Measurements from ENCODE around the gene CCT3. TPM values are rescaled to one million over a fixed set of nuclear protein-coding genes. Genes with fewer than 3 reads are reported as not detected.
"Not testable (repeated sequence)": the region's sequence is repeated elsewhere in the genome, so short reads cannot be mapped to it uniquely, and the experiment has no call there.

The CCT3 gene
- total RNA-seq, 1 experiment from 2014 or later: 325 TPM

DNA sequence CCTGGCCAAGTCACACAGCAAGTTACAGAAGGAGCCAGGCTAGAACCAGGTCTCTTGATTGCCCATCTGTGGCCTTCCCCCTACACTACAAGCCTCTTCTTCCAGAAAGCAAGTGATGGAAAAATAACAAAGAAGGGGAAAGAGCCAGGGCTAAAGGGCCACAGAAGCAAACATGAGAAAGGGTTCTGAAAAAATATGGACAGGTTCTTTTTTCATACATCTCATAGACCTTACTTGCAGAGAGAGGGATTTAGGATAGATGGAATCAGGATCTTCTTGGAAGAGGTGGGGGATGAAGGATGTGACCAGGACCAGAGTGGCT, 34.1 kb upstream of the CCT3 start:
- no peaks in the 10 kb centered on the region for H3K79me2 ChIP-seq (ENCODE audit: low read length)
- H3K9me3 ChIP-seq (ENCODE audit: low read length): no peaks in the 10 kb centered on the region
- H3K9me2 ChIP-seq (replicated peaks; ENCODE audit: insufficient read depth, low read length): no peaks in the 10 kb centered on the region
- no peak overlapping the region for H2AFZ ChIP-seq (ENCODE audit: low read length)
- no peak overlapping the region for H3K4me3 ChIP-seq (ENCODE audit: low read length)
- no peak for DNase-seq
- H3K9ac ChIP-seq (ENCODE audit: low read length): no peak overlapping the region
- no peaks in the 10 kb centered on the region for H3K36me3 ChIP-seq (ENCODE audit: insufficient read depth, low read length)
- H3K4me2 ChIP-seq (ENCODE audit: low read depth, low read length, poor library complexity, severe bottlenecking): no peak overlapping the region
- H3K27ac ChIP-seq (ENCODE audit: low read length): no peak overlapping the region
- no peaks in the 10 kb centered on the region for H4K20me1 ChIP-seq (ENCODE audit: insufficient read depth, low read depth, low read length)
- no peaks in the 10 kb centered on the region for H3K4me1 ChIP-seq (ENCODE audit: low read length)
- no peaks in the 10 kb centered on the region for H3K27me3 ChIP-seq (ENCODE audit: low read length)

DNA sequence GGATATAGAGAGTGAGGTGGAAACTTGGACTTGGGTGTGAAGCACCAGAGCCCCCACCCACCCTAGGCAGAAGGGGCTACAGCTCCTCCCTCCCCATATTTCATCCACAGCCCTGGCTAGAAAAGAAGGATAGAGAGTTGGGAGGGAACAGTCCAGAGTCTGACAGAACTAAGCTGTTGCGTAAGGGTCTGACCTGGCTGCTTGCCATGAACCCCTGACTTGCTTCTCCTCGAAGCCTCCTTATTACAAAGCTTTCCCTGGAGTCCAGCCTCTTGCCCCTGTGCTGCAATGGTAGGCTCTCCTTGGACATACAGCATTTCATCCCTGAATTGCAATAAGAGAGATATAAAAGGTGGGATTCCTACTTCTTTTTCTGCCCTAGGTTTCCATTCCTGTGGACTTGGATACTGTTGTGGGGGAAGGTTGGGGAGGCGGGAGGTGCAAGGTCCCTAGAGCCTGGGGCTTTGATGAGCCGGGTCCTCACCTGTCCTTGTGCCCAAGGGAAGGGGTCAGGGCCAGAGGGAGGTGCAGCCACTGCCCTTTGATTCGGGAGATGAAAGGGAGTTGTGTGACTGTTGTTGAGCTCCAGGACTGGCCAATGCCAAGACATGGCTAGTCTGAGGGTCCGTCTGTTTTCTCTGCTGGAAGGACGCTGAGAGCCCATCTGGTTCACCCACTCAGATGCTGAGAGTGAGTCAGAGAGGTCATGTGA, 33.6 kb upstream of the CCT3 start:
- Histone ChIP-seq H3K4me2 (ENCODE audit: low read depth, low read length, poor library complexity, severe bottlenecking) (no peak overlapping the region), H3K36me3 (ENCODE audit: insufficient read depth, low read length) (no peaks in the 10 kb centered on the region), H3K27ac (ENCODE audit: low read length) (no peak overlapping the region), H3K9me2 (replicated peaks; ENCODE audit: insufficient read depth, low read length) (no peaks in the 10 kb centered on the region), H3K9me3 (ENCODE audit: low read length) (no peaks in the 10 kb centered on the region), H4K20me1 (ENCODE audit: insufficient read depth, low read depth, low read length) (no peaks in the 10 kb centered on the region), H2AFZ (ENCODE audit: low read length) (no peak overlapping the region), H3K9ac (ENCODE audit: low read length) (no peak overlapping the region), H3K79me2 (ENCODE audit: low read length) (no peaks in the 10 kb centered on the region), H3K27me3 (ENCODE audit: low read length) (no peaks in the 10 kb centered on the region), H3K4me3 (ENCODE audit: low read length) (no peak overlapping the region), H3K4me1 (ENCODE audit: low read length) (no peaks in the 10 kb centered on the region)
- DNase-seq: no peak

DNA sequence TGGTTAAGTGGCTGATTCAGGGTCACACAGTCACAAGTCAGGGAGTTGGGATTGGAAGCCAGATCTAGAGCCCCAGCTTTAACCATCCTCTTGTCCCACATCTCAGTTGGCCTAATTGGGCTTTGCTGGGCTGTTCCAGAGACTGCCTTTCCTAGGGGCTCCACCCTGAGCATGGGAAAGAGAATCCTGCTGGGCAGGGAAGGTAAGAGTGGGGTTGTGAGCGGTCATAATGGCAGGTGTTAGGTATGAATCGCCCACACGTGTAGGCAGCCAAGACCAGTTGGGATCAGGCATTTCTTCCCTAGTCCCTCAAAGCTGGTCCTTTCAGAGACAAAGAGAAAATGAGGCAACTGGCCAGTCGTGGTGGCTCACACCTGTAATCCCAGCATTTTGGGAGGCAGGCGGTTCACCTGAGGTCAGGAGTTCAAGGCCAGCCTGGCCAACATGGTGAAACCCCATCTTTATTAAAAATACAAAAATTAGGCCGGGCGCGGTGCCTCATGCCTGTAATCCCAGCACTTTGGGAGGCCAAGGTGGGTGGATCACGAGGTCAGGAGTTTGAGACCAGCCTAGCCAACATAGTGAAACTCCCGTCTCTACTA, 31.7 kb upstream of the CCT3 start:
- H3K9me3 ChIP-seq (ENCODE audit: low read length); H3K79me2 ChIP-seq (ENCODE audit: low read length); H3K4me3 ChIP-seq (ENCODE audit: low read length); H3K9me2 ChIP-seq (replicated peaks; ENCODE audit: insufficient read depth, low read length); H4K20me1 ChIP-seq (ENCODE audit: insufficient read depth, low read depth, low read length); H3K27me3 ChIP-seq (ENCODE audit: low read length); H3K9ac ChIP-seq (ENCODE audit: low read length); H3K4me1 ChIP-seq (ENCODE audit: low read length); H3K4me2 ChIP-seq (ENCODE audit: low read depth, low read length, poor library complexity, severe bottlenecking); H3K27ac ChIP-seq (ENCODE audit: low read length); H3K36me3 ChIP-seq (ENCODE audit: insufficient read depth, low read length); DNase-seq; H2AFZ ChIP-seq (ENCODE audit: low read length): not testable (repeated sequence)

DNA sequence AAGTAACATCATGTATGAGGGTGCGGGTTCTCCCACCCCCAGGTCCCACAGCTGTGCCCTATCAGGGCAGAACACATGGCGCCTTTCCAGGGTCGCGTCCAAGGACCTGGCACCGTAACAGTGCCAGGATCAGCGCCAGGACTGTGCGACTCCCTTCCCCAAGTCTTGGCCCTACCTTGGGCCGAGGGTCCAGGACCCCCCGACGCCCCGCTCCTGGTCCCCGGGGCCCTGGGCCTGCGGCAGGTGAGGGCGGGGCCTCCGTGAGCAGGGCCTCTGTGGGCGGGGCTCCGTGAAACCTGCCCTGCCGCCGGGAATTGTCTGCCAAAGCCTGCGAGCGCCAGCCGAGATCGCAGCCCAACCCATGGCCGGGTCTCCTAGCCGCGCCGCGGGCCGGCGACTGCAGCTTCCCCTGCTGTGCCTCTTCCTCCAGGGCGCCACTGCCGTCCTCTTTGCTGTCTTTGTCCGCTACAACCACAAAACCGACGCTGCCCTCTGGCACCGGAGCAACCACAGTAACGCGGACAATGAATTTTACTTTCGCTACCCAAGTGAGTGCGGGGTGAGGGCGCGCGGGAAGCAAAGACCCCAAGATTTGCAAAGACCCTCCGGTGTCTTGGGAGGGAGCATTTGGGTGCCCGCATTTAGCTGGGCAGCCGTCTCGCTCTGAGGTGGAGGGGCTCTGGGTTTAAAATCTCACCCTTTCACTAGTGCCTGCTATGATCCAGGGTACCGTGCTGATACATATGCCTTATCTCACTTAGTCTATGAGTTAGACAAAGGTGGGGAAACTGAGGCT, 31.0 kb upstream of the CCT3 start, which contains the start of gene RHBG:
Gene RHBG (plus strand): TSS at position 323 of the 796 bp plus-strand sequence. CDS start 39 bp downstream, at position 362.
- H3K4me3 ChIP-seq (ENCODE audit: low read length): no peak within 1 kb of the TSS
- no peaks in the 10 kb centered on the region for H3K36me3 ChIP-seq (ENCODE audit: insufficient read depth, low read length)
- no peak within 1 kb of the TSS for H3K27ac ChIP-seq (ENCODE audit: low read length)
- H2AFZ ChIP-seq (ENCODE audit: low read length): no peak within 1 kb of the TSS
- H3K27me3 ChIP-seq (ENCODE audit: low read length): no peaks in the 10 kb centered on the region
- H4K20me1 ChIP-seq (ENCODE audit: insufficient read depth, low read depth, low read length): no peaks in the 10 kb centered on the region
- H3K79me2 ChIP-seq (ENCODE audit: low read length): no peaks in the 10 kb centered on the region
- DNase-seq: no peak
- no peaks in the 10 kb centered on the region for H3K9me3 ChIP-seq (ENCODE audit: low read length)
- H3K9ac ChIP-seq (ENCODE audit: low read length): no peak within 1 kb of the TSS
- H3K4me2 ChIP-seq (ENCODE audit: low read depth, low read length, poor library complexity, severe bottlenecking): no peak within 1 kb of the TSS
- no peaks in the 10 kb centered on the region for H3K9me2 ChIP-seq (replicated peaks; ENCODE audit: insufficient read depth, low read length)
- H3K4me1 ChIP-seq (ENCODE audit: low read length): no peaks in the 10 kb centered on the region

DNA sequence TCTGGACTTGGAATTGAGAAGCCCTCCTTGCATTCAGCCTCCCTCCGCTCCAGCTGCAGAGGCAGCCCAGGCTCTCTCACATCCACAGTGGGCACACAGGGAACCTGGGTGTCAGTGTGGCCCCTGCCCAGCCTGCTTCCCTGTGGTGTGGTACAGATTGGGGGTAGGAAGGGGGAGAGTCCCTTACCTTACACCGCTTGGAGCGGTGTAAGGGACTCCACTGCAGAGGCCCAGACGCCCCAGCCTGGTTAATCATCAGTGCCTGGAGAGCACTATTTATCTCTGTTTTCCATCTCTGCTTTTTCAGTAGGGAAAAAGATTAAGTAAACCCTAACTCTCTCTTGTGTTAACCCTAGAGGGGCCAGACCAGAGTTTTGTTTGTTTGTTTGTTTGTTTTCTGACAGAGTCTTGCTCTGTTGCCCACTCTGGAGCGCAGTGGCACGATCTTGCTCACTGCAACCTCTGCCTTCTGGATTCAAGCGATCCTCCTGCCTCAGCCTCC, 30.1 kb upstream of the CCT3 start:
- DNase-seq: no peak
- Histone ChIP-seq H2AFZ (ENCODE audit: low read length) (no peak overlapping the region), H3K4me2 (ENCODE audit: low read depth, low read length, poor library complexity, severe bottlenecking) (no peak overlapping the region), H3K4me3 (ENCODE audit: low read length) (no peak overlapping the region), H3K36me3 (ENCODE audit: insufficient read depth, low read length) (no peaks in the 10 kb centered on the region), H3K4me1 (ENCODE audit: low read length) (no peaks in the 10 kb centered on the region), H4K20me1 (ENCODE audit: insufficient read depth, low read depth, low read length) (no peaks in the 10 kb centered on the region), H3K27ac (ENCODE audit: low read length) (no peak overlapping the region), H3K9me3 (ENCODE audit: low read length) (no peaks in the 10 kb centered on the region), H3K9me2 (replicated peaks; ENCODE audit: insufficient read depth, low read length) (no peaks in the 10 kb centered on the region), H3K27me3 (ENCODE audit: low read length) (no peaks in the 10 kb centered on the region), H3K9ac (ENCODE audit: low read length) (no peak overlapping the region), H3K79me2 (ENCODE audit: low read length) (no peaks in the 10 kb centered on the region)

DNA sequence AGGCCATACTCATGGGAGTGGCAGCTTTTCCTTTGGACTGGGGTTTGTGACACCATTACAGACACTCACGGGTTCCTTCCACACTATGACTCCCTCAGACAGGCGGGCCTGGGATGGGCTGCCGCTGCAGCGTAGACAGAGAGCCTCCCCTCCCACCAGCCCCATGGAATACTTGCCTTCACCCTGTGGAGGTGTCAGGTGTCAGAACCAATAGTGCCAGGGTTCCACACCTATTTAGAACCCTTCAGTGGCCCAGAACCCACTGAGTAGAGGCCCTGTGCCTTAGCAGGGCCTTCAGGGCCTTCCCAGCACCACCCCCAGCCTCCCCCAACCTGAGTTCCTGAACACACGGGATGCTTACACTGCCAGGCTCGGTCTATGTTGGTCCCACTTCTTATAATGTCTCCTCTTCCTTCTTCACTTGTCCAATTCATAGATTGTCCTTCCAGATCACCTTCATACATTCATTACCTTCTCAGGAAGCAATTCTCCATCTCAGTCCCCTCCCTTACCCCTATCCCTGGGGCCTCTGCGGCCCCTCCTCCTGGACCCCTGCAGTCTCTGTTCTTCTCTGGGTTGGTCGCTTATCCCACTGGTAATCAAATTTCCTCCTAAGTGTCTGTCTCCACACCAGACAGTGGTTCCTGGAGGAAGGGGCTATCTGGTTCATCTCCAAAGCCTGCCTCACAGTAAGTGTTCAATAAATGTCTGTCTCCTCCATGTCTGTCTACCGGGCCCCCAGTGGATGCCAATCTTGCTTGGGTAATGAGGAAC, 29.5 kb upstream of the CCT3 start:
- Histone ChIP-seq H3K36me3 (ENCODE audit: insufficient read depth, low read length) (no peaks in the 10 kb centered on the region), H3K9ac (ENCODE audit: low read length) (no peak overlapping the region), H3K79me2 (ENCODE audit: low read length) (no peaks in the 10 kb centered on the region), H3K4me2 (ENCODE audit: low read depth, low read length, poor library complexity, severe bottlenecking) (no peak overlapping the region), H2AFZ (ENCODE audit: low read length) (no peak overlapping the region), H3K4me1 (ENCODE audit: low read length) (no peaks in the 10 kb centered on the region), H3K27ac (ENCODE audit: low read length) (no peak overlapping the region), H3K4me3 (ENCODE audit: low read length) (no peak overlapping the region), H3K9me3 (ENCODE audit: low read length) (no peaks in the 10 kb centered on the region), H4K20me1 (ENCODE audit: insufficient read depth, low read depth, low read length) (no peaks in the 10 kb centered on the region), H3K27me3 (ENCODE audit: low read length) (no peaks in the 10 kb centered on the region), H3K9me2 (replicated peaks; ENCODE audit: insufficient read depth, low read length) (no peaks in the 10 kb centered on the region)
- DNase-seq: no peak

DNA sequence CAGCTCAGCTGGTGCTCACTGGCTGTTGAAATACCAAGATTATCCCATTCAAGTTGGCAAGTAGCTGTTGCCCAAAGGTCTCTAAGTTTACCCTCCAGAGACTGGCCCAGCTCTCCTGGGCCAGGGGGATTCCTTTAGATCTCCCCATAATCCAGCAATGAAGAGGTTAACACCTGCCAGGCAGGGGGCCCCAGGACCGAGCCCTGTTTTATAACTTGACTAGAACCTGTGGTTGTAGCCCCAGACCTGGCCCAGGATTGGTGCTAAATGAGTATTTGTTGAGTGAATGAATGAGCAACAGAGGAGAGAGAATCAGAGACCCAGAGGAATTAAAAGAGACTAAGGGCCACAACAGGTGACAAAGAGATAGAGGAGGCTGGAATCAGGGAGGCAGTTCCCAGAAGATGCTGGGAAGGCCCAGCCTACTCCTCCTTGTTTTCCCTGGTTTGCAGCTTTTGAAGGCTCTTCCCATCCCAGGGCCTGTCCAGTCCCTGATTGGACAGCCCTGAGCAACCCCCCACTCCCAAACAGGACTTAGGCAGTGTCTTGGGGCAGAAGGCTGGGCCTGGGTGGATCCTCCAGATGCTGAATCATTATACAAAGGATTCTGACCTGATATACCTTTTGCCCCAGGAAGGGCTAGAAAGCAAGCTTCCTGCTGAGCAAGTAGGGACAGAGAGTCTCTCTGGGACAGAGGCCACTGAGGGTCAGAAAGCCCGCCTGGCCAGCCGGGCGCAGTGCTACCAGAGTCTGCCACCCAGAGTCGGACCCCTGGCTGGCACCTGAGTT, 28.5 kb upstream of the CCT3 start:
- Histone ChIP-seq H3K9ac (ENCODE audit: low read length) (no peak overlapping the region), H3K27me3 (ENCODE audit: low read length) (no peaks in the 10 kb centered on the region), H3K4me2 (ENCODE audit: low read depth, low read length, poor library complexity, severe bottlenecking) (no peak overlapping the region)

More for the DNA sequence above, 28.5 kb upstream of the CCT3 start:
- H3K36me3 ChIP-seq (ENCODE audit: insufficient read depth, low read length): no peaks in the 10 kb centered on the region
- no peaks in the 10 kb centered on the region for H3K9me3 ChIP-seq (ENCODE audit: low read length)
- no peaks in the 10 kb centered on the region for H4K20me1 ChIP-seq (ENCODE audit: insufficient read depth, low read depth, low read length)
- H3K27ac ChIP-seq (ENCODE audit: low read length): no peak overlapping the region
- no peaks in the 10 kb centered on the region for H3K9me2 ChIP-seq (replicated peaks; ENCODE audit: insufficient read depth, low read length)
- H2AFZ ChIP-seq (ENCODE audit: low read length): no peak overlapping the region
- no peaks in the 10 kb centered on the region for H3K79me2 ChIP-seq (ENCODE audit: low read length)
- H3K4me3 ChIP-seq (ENCODE audit: low read length): no peak overlapping the region
- H3K4me1 ChIP-seq (ENCODE audit: low read length): no peaks in the 10 kb centered on the region
- no peak for DNase-seq

Data from Karpas-422 (cell line).